ENCODE measurements around the gene ERMARD. TPM values are rescaled to one million over a fixed set of nuclear protein-coding genes. Genes with fewer than 3 reads are reported as not detected.

ERMARD gene
- total RNA-seq, 2 experiments from 2014 or later, result 28.7 to 33.0 TPM

- H3K9me3 Mint-ChIP-seq (ENCODE audit: insufficient read depth), result no peaks in the 10 kb centered on the region
- H3K27ac Mint-ChIP-seq, result no peak overlapping the region
- no peak overlapping the region for H3K4me3 Mint-ChIP-seq
- H3K4me1 Mint-ChIP-seq (ENCODE audit: low read depth), result peaks cover 7% of the 10 kb centered on the region
- DNase-seq (peak; percentile 9), ATAC-seq (no peak)
- ChIA-PET POLR2A (no interaction called here), CTCF (interaction anchor here (0.9 to 1.4 kb wide), 2 partner anchors 8 to 37 kb away, joined by 3 to 4 read pairs; no protein-coding TSS in a partner anchor)
- peaks cover 82% of the 10 kb centered on the region for H3K27me3 Mint-ChIP-seq (ENCODE audit: low read depth)
- H3K36me3 Mint-ChIP-seq (ENCODE audit: low read depth), result no peaks in the 10 kb centered on the region
Measured at GRCh38 chr6:169795196-169795595, 43.8 kb downstream of the ERMARD start.

- POLR2A ChIA-PET, result no interaction called here
- Mint-ChIP-seq H3K4me1 (ENCODE audit: low read depth) (peaks cover 12% of the 10 kb centered on the region), H3K9me3 (ENCODE audit: insufficient read depth) (no peaks in the 10 kb centered on the region), H3K36me3 (ENCODE audit: low read depth) (no peaks in the 10 kb centered on the region), H3K4me3 (no peak overlapping the region), H3K27me3 (ENCODE audit: low read depth) (peaks cover 63% of the 10 kb centered on the region), H3K27ac (no peak overlapping the region)
- CTCF ChIA-PET, result interaction anchor here (1.0 to 1.3 kb wide), 2 partner anchors 10 to 731 kb away, joined by 5 read pairs; no protein-coding TSS in a partner anchor
- DNase-seq (no peak), ATAC-seq (no peak)
Measured at GRCh38 chr6:169798764-169799473, 47.5 kb downstream of the ERMARD start.

GRCh38 chr6:169799474-169799926, 48.1 kb downstream of the ERMARD start:
- Mint-ChIP-seq H3K4me1 (ENCODE audit: low read depth) (peaks cover 18% of the 10 kb centered on the region), H3K36me3 (ENCODE audit: low read depth) (no peaks in the 10 kb centered on the region), H3K27ac (no peak overlapping the region), H3K4me3 (no peak overlapping the region), H3K9me3 (ENCODE audit: insufficient read depth) (no peaks in the 10 kb centered on the region), H3K27me3 (ENCODE audit: low read depth) (peaks cover 65% of the 10 kb centered on the region)
- DNase-seq, result no peak
- POLR2A ChIA-PET, result no interaction called here
- CTCF ChIA-PET, result no interaction called here
- no peak for ATAC-seq

- Mint-ChIP-seq H3K4me3 (no peak overlapping the region), H3K36me3 (ENCODE audit: low read depth) (no peaks in the 10 kb centered on the region), H3K9me3 (ENCODE audit: insufficient read depth) (no peaks in the 10 kb centered on the region), H3K4me1 (ENCODE audit: low read depth) (peaks cover 25% of the 10 kb centered on the region), H3K27ac (no peak overlapping the region), H3K27me3 (ENCODE audit: low read depth) (peaks cover 65% of the 10 kb centered on the region)
- DNase-seq, result peak; percentile 4
- ChIA-PET CTCF (interaction anchor here (8.2 kb wide), 1 partner anchor 11 kb away, joined by 98 read pairs; no protein-coding TSS in a partner anchor), POLR2A (no interaction called here)
- ATAC-seq, result no peak
Measured at GRCh38 chr6:169800116-169800667, 48.8 kb downstream of the ERMARD start.

- POLR2A ChIA-PET, result no interaction called here
- no peak overlapping the region for H3K4me3 Mint-ChIP-seq
- peaks cover 31% of the 10 kb centered on the region for H3K4me1 Mint-ChIP-seq (ENCODE audit: low read depth)
- CTCF ChIA-PET, result interaction anchor here (8.2 kb wide), 1 partner anchor 11 kb away, joined by 98 read pairs; no protein-coding TSS in a partner anchor
- no peak overlapping the region for H3K27ac Mint-ChIP-seq
- DNase-seq (no peak), ATAC-seq (no peak)
- H3K27me3 Mint-ChIP-seq (ENCODE audit: low read depth), result peaks cover 66% of the 10 kb centered on the region
- H3K9me3 Mint-ChIP-seq (ENCODE audit: insufficient read depth), result no peaks in the 10 kb centered on the region
- no peaks in the 10 kb centered on the region for H3K36me3 Mint-ChIP-seq (ENCODE audit: low read depth)
Measured at GRCh38 chr6:169800668-169801395, 49.4 kb downstream of the ERMARD start.

- DNase-seq, result no peak
- CTCF ChIA-PET, result interaction anchor here (8.2 kb wide), 1 partner anchor 12 kb away, joined by 98 read pairs; no protein-coding TSS in a partner anchor
- H3K4me3 Mint-ChIP-seq, result no peak overlapping the region
Measured at GRCh38 chr6:169801396-169802160, 50.2 kb downstream of the ERMARD start.

GRCh38 chr6:169802790-169803189, 51.4 kb downstream of the ERMARD start:
- peaks cover 48% of the 10 kb centered on the region for H3K4me1 Mint-ChIP-seq (ENCODE audit: low read depth)
- peaks cover 62% of the 10 kb centered on the region for H3K27me3 Mint-ChIP-seq (ENCODE audit: low read depth)
- ChIA-PET CTCF (interaction anchor here (0.8 to 8.2 kb wide), 10 partner anchors 8 to 846 kb away, joined by 3 to 98 read pairs (median 4); no protein-coding TSS in a partner anchor), POLR2A (no interaction called here)
- no peaks in the 10 kb centered on the region for H3K36me3 Mint-ChIP-seq (ENCODE audit: low read depth)
- peaks cover 5% of the 10 kb centered on the region for H3K9me3 Mint-ChIP-seq (ENCODE audit: insufficient read depth)
- no peak overlapping the region for H3K4me3 Mint-ChIP-seq
- ATAC-seq (no peak), DNase-seq (no peak)
- no peak overlapping the region for H3K27ac Mint-ChIP-seq

More at GRCh38 chr6:169801396-169802160, 50.2 kb downstream of the ERMARD start:
- POLR2A ChIA-PET, result no interaction called here
- Mint-ChIP-seq H3K36me3 (ENCODE audit: low read depth) (no peaks in the 10 kb centered on the region), H3K9me3 (ENCODE audit: insufficient read depth) (peaks cover 2% of the 10 kb centered on the region), H3K4me1 (ENCODE audit: low read depth) (peaks cover 39% of the 10 kb centered on the region), H3K27ac (no peak overlapping the region), H3K27me3 (ENCODE audit: low read depth) (peaks cover 67% of the 10 kb centered on the region)
- ATAC-seq, result no peak

- Mint-ChIP-seq H3K36me3 (ENCODE audit: low read depth) (no peaks in the 10 kb centered on the region), H3K4me3 (no peak overlapping the region), H3K4me1 (ENCODE audit: low read depth) (peaks cover 50% of the 10 kb centered on the region), H3K27me3 (ENCODE audit: low read depth) (peaks cover 57% of the 10 kb centered on the region), H3K27ac (no peak overlapping the region), H3K9me3 (ENCODE audit: insufficient read depth) (peaks cover 5% of the 10 kb centered on the region)
- ChIA-PET POLR2A (interaction anchor here (1.0 to 1.1 kb wide), 2 partner anchors 20 to 52 kb away, joined by 3 to 4 read pairs; partner anchors contain the start of genes DYNLT2 and ERMARD), CTCF (interaction anchor here (0.8 to 8.2 kb wide), 11 partner anchors 8 to 847 kb away, joined by 3 to 98 read pairs (median 5); no protein-coding TSS in a partner anchor)
- ATAC-seq (peak; percentile 59), DNase-seq (peak; percentile 59)
Measured at GRCh38 chr6:169803271-169803811, 51.9 kb downstream of the ERMARD start.

GRCh38 chr6:169803816-169804340, 52.5 kb downstream of the ERMARD start:
- Mint-ChIP-seq H3K27me3 (ENCODE audit: low read depth) (peaks cover 52% of the 10 kb centered on the region), H3K4me3 (no peak overlapping the region), H3K36me3 (ENCODE audit: low read depth) (no peaks in the 10 kb centered on the region), H3K27ac (no peak overlapping the region), H3K9me3 (ENCODE audit: insufficient read depth) (peaks cover 5% of the 10 kb centered on the region), H3K4me1 (ENCODE audit: low read depth) (peaks cover 52% of the 10 kb centered on the region)
- peak; percentile 32 for ATAC-seq
- ChIA-PET POLR2A (interaction anchor here (0.9 to 1.1 kb wide), 3 partner anchors 9 to 53 kb away, joined by 3 to 4 read pairs (median 3); partner anchors contain the start of genes DYNLT2 and ERMARD), CTCF (interaction anchor here (0.8 to 8.2 kb wide), 11 partner anchors 9 to 848 kb away, joined by 3 to 98 read pairs (median 5); no protein-coding TSS in a partner anchor)
- no peak for DNase-seq

GRCh38 chr6:169804427-169804826, 53.0 kb downstream of the ERMARD start:
- no peak overlapping the region for H3K4me3 Mint-ChIP-seq
- CTCF ChIA-PET, result interaction anchor here (1.6 to 8.2 kb wide), 6 partner anchors 12 to 848 kb away, joined by 4 to 98 read pairs (median 8); no protein-coding TSS in a partner anchor
- peaks cover 52% of the 10 kb centered on the region for H3K4me1 Mint-ChIP-seq (ENCODE audit: low read depth)
- peak; percentile 21 for DNase-seq
- POLR2A ChIA-PET, result interaction anchor here (0.9 kb wide), 1 partner anchor 8 kb away, joined by 3 read pairs; no protein-coding TSS in a partner anchor
- no peak overlapping the region for H3K27ac Mint-ChIP-seq
- no peak for ATAC-seq
- H3K27me3 Mint-ChIP-seq (ENCODE audit: low read depth), result peaks cover 49% of the 10 kb centered on the region
- no peaks in the 10 kb centered on the region for H3K36me3 Mint-ChIP-seq (ENCODE audit: low read depth)
- peaks cover 5% of the 10 kb centered on the region for H3K9me3 Mint-ChIP-seq (ENCODE audit: insufficient read depth)
